ENCODE results near the gene DNAJB2.

DNA sequence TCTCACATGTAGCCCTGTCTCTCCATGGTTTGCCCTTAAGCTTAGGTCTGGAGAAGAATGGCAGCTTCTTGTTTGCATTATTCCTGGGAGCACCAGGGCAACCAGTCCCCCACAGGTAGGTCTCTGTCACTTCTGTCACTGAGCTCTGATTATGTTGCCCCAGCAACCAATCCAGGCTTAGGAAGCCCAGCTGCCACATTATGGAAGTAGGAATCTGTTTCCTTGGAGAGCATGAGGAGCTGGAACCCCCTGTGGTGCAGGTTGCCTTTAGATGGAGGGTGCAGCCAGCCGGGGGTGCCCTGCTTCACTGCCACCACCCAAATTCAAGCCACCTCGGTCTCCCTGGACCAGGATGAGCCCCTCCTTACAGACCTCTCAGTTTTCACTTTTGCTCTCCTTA, 48.6 kb downstream of the DNAJB2 start:
- TF ChIP-seq, protein P1, sequence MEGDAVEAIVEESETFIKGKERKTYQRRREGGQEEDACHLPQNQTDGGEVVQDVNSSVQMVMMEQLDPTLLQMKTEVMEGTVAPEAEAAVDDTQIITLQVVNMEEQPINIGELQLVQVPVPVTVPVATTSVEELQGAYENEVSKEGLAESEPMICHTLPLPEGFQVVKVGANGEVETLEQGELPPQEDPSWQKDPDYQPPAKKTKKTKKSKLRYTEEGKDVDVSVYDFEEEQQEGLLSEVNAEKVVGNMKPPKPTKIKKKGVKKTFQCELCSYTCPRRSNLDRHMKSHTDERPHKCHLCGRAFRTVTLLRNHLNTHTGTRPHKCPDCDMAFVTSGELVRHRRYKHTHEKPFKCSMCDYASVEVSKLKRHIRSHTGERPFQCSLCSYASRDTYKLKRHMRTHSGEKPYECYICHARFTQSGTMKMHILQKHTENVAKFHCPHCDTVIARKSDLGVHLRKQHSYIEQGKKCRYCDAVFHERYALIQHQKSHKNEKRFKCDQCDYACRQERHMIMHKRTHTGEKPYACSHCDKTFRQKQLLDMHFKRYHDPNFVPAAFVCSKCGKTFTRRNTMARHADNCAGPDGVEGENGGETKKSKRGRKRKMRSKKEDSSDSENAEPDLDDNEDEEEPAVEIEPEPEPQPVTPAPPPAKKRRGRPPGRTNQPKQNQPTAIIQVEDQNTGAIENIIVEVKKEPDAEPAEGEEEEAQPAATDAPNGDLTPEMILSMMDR (conservative IDR thresholded peaks at IDR 0.05; ENCODE audit: low read length), result no peak
- no peak for TF ChIP-seq EZH2phosphoT487 (IDR thresholded peaks at IDR 0.05; ENCODE audit: borderline replicate concordance, low read depth, low read length)

Measured in OCI-LY7 (cell line).